ENCODE data around the gene SASH3.
"Not testable (repeated sequence)": the region's sequence is repeated elsewhere in the genome, so short reads cannot be mapped to it uniquely, and the experiment has no call there.

SASH3 gene

GRCh38 chrX:129779747-129780146, at the start of gene SASH3:
Gene SASH3, plus strand, starts transcription at chrX:129779949. Its CDS starts 149 bp downstream, at chrX:129780098.
- DNase-seq, result peak; percentile 49

GRCh38 chrX:129731228-129731627, 48.5 kb upstream of the SASH3 start:
- no peak for DNase-seq

- no peak for DNase-seq
Observed at GRCh38 chrX:129732857-129733256, 46.9 kb upstream of the SASH3 start.

GRCh38 chrX:129733335-129733734, 46.4 kb upstream of the SASH3 start:
- no peak for DNase-seq

GRCh38 chrX:129736491-129736890, 43.3 kb upstream of the SASH3 start:
- DNase-seq, result no peak

- no peak for DNase-seq
Observed at GRCh38 chrX:129737916-129738315, 41.8 kb upstream of the SASH3 start.

GRCh38 chrX:129738466-129739308, 41.1 kb upstream of the SASH3 start, which contains the start of gene XPNPEP2:
Gene XPNPEP2, plus strand, starts transcription at chrX:129738979. Its CDS starts 235 bp downstream, at chrX:129739214.
- no peak for DNase-seq

- no peak for DNase-seq
Observed at GRCh38 chrX:129739578-129739977, 40.2 kb upstream of the SASH3 start.

- DNase-seq, result no peak
Observed at GRCh38 chrX:129741880-129742758, 37.6 kb upstream of the SASH3 start.

- not testable (repeated sequence) for DNase-seq
Observed at GRCh38 chrX:129742759-129743152, 37.0 kb upstream of the SASH3 start.

- no peak for DNase-seq
Observed at GRCh38 chrX:129743821-129744220, 35.9 kb upstream of the SASH3 start.

GRCh38 chrX:129744861-129745321, 34.9 kb upstream of the SASH3 start:
- DNase-seq, result no peak

- DNase-seq, result no peak
Observed at GRCh38 chrX:129746557-129747470, 32.9 kb upstream of the SASH3 start.

GRCh38 chrX:129747533-129747932, 32.2 kb upstream of the SASH3 start:
- no peak for DNase-seq

- DNase-seq, result no peak
Observed at GRCh38 chrX:129748305-129748704, 31.4 kb upstream of the SASH3 start.

GRCh38 chrX:129749069-129749468, 30.7 kb upstream of the SASH3 start:
- DNase-seq, result no peak

GRCh38 chrX:129750971-129751370, 28.8 kb upstream of the SASH3 start:
- DNase-seq, result no peak

GRCh38 chrX:129754056-129755024, 25.4 kb upstream of the SASH3 start:
- DNase-seq, result no peak

- DNase-seq, result no peak
Observed at GRCh38 chrX:129755779-129756650, 23.7 kb upstream of the SASH3 start.

- peak; percentile 26 for DNase-seq
Observed at GRCh38 chrX:129759576-129760061, 20.1 kb upstream of the SASH3 start.
